CD14-positive monocyte (primary cell): ENCODE measurements around the gene GSKIP. TPM values are rescaled to one million over a fixed set of nuclear protein-coding genes. Genes with fewer than 3 reads are reported as not detected.

Source experiments
- DNase-seq, 3 donors: peaks; one replicate each; pipeline ENCODE4 v3.0.0-alpha.2; 2011 to 2022
- H2AFZ ChIP-seq: 2 replicates; pipeline ENCODE4 v1.6.0; 2012; ENCODE audit warnings: mild to moderate bottlenecking, low read depth, low read length, inconsistent platforms; ENCODE audit not compliant: insufficient read depth, poor library complexity, severe bottlenecking
- H3K27ac ChIP-seq, 2 donors: 1 replicate in 1 of 2; 2 replicates in 1 of 2; pipeline ENCODE4 v1.5.1; 2012 to 2013; ENCODE audit warnings: low read length in 2 of 2, control low read depth in 1 of 2, inconsistent platforms in 1 of 2, low read depth in 1 of 2, mild to moderate bottlenecking in 1 of 2
- H3K27me3 ChIP-seq, 2 donors: one replicate each; pipeline versions ENCODE4 v1.6.0 to v1.6.1; 2011 to 2013; ENCODE audit warnings: low read length in 2 of 2; ENCODE audit not compliant: control insufficient read depth in 2 of 2, insufficient read depth in 2 of 2
- H3K36me3 ChIP-seq, 2 donors: replicated peaks in 1 of 2; 1 replicate in 1 of 2; 2 replicates in 1 of 2; pipeline versions ENCODE4 v1.5.1 to v1.6.1; 2012 to 2013; ENCODE audit warnings: low read length in 2 of 2, control low read depth in 1 of 2, inconsistent platforms in 1 of 2, mild to moderate bottlenecking in 1 of 2; ENCODE audit not compliant: insufficient read depth in 2 of 2, control insufficient read depth in 1 of 2
- H3K4me1 ChIP-seq, 2 donors: 1 replicate in 1 of 2; 2 replicates in 1 of 2; pipeline versions ENCODE4 v1.5.1 to v1.6.1; 2012 to 2013; ENCODE audit warnings: low read length in 2 of 2, control low read depth in 1 of 2, inconsistent platforms in 1 of 2, mild to moderate bottlenecking in 1 of 2, moderate library complexity in 1 of 2; ENCODE audit not compliant: insufficient read depth in 2 of 2, control insufficient read depth in 1 of 2
- H3K4me2 ChIP-seq: replicated peaks from 2 replicates; pipeline ENCODE3; 2012; ENCODE audit warnings: low read length, moderate library complexity, mild to moderate bottlenecking; ENCODE audit not compliant: poor library complexity, severe bottlenecking; ENCODE audit errors: extremely low read depth
- H3K4me3 ChIP-seq, 3 experiments: fragments of 200-600 bp in 1 of 3; sonication (generic) in 1 of 3; replicated peaks in 1 of 3; 1 replicate in 2 of 3; 2 replicates in 1 of 3; pipeline ENCODE4 v1.5.1; 2011 to 2013; ENCODE audit warnings: low read length in 3 of 3, mild to moderate bottlenecking in 3 of 3, control low read depth in 2 of 3, low read depth in 2 of 3, inconsistent platforms in 1 of 3, moderate library complexity in 1 of 3
- H3K79me2 ChIP-seq: 2 replicates; pipeline ENCODE4 v1.6.0; 2012; ENCODE audit warnings: mild to moderate bottlenecking, control low read depth, inconsistent platforms, low read length, moderate library complexity; ENCODE audit not compliant: insufficient read depth
- H3K9ac ChIP-seq: 2 replicates; pipeline ENCODE4 v1.6.0; 2017; ENCODE audit warnings: low read length, mild to moderate bottlenecking; ENCODE audit not compliant: insufficient read depth, poor library complexity, severe bottlenecking
- H3K9me3 ChIP-seq, 2 donors: replicated peaks in 1 of 2; 1 replicate in 1 of 2; 2 replicates in 1 of 2; pipeline versions ENCODE4 v1.5.1 to v1.6.1; 2012 to 2013; ENCODE audit warnings: low read length in 2 of 2, control low read depth in 1 of 2; ENCODE audit not compliant: control insufficient read depth in 1 of 2, insufficient read depth in 1 of 2
- H4K20me1 ChIP-seq: 2 replicates; pipeline ENCODE4 v1.6.0; 2012; ENCODE audit warnings: mild to moderate bottlenecking, low read length, control low read depth, moderate library complexity; ENCODE audit not compliant: insufficient read depth
- H3K27ac Mint-ChIP-seq, 7 donors: one replicate each; pipeline ENCODE4 v1.8.0; 2020; ENCODE audit warnings: mild to moderate bottlenecking in 7 of 7, mixed read lengths in 7 of 7, moderate library complexity in 6 of 7, inconsistent platforms in 2 of 7
- H3K27me3 Mint-ChIP-seq, 3 donors: one replicate each; pipeline ENCODE4 v1.8.0; 2021 to 2022; ENCODE audit warnings: low read depth in 3 of 3, mild to moderate bottlenecking in 3 of 3, mixed read lengths in 3 of 3, moderate library complexity in 3 of 3, inconsistent platforms in 1 of 3
- H3K36me3 Mint-ChIP-seq, 2 donors: one replicate each; pipeline ENCODE4 v1.8.0; 2020; ENCODE audit warnings: mixed read lengths in 2 of 2, inconsistent platforms in 1 of 2, mild to moderate bottlenecking in 1 of 2
- H3K4me1 Mint-ChIP-seq: one replicate; pipeline ENCODE4 v1.8.0; 2020; ENCODE audit warnings: mild to moderate bottlenecking, mixed read lengths
- H3K4me3 Mint-ChIP-seq, 2 donors: one replicate each; pipeline ENCODE4 v1.8.0; 2020; ENCODE audit warnings: mild to moderate bottlenecking in 2 of 2, mixed read lengths in 2 of 2, moderate library complexity in 1 of 2
- H3K9me3 Mint-ChIP-seq, 7 donors: one replicate each; pipeline ENCODE4 v1.8.0; 2020 to 2022; ENCODE audit warnings: mixed read lengths in 7 of 7, mild to moderate bottlenecking in 6 of 7, moderate library complexity in 6 of 7, inconsistent platforms in 2 of 7
- WGBS: methylation state at CpG from one replicate; pipeline ENCODE4 v1.1.5; 2013; ENCODE audit warnings: missing lambda C conversion rate; ENCODE audit not compliant: insufficient coverage; 5-methylcytosine and 5-hydroxymethylcytosine counted together
- intact Hi-C, 2 donors: fragments of 100-400 bp; cut with micrococcal nuclease; formaldehyde crosslinking; loops; one replicate each; pipeline versions ENCODE4 v1.15.0 to v1.15.1; 2023
- polyA plus RNA-seq, 3 donors: library from polyadenylated mRNA; depleted of rRNA in 1 of 3; unstranded in 2 of 3; stranded (reverse) in 1 of 3; fragments of 300-500 nt in 2 of 3; fragments of >200 nt in 1 of 3; fragmentation: Illumina TruSeq in 2 of 3; gene quantifications; 1 replicate in 2 of 3; 2 replicates in 1 of 3; pipeline ENCODE4 v1.2.3, GENCODE V29; 2012 to 2021
- TF ChIP-seq, protein P1 (sequence below): fragments of 200-600 bp; IDR thresholded peaks from one replicate; pipeline ENCODE4 v1.8.0; 2022; ENCODE audit warnings: antibody characterized with exemption, mild to moderate bottlenecking

Gene GSKIP
- polyA plus RNA-seq, 3 donors = 3.1 to 24.7 (median 20.7) TPM

DNA sequence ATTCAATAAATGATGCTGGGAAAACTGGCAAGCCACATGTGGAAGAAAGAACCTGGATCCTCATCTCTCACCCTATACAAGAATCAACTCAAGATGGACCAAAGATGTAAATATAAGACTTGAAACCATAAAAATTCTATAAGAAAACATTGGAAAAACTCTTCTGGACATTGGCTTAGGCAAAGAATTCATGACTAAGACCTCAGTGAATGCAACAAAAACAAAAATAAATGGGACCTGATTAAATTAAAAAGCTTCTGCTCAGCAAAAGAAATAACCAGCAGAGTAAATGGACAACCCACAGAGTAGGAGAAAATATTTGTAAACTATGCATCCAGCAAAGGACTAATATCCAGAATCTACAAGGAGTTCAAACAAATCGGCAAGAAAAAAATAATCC lies 24.8 kb upstream of the GSKIP start:
- WGBS = no CpG with 5 or more reads among the region's 1 CpG
- Histone ChIP-seq H3K4me1 (no peaks in the 10 kb centered on the region), H3K27me3 (no peaks in the 10 kb centered on the region), H3K9ac (no peak overlapping the region), H3K27ac (no peak overlapping the region), H2AFZ (no peak overlapping the region), H4K20me1 (no peaks in the 10 kb centered on the region), H3K9me3 (no peaks in the 10 kb centered on the region), H3K4me3 (no peak overlapping the region), H3K79me2 (no peaks in the 10 kb centered on the region), H3K36me3 (peaks cover 25 to 64% of the 10 kb centered on the region in 2 donors), H3K4me2 (no peak overlapping the region)
- no peak overlapping the region for H3K4me3 Mint-ChIP-seq
- DNase-seq = no peak
- no peak overlapping the region for H3K27ac Mint-ChIP-seq
- H3K9me3 Mint-ChIP-seq = no peaks in the 10 kb centered on the region
- peaks cover 46 to 50% of the 10 kb centered on the region in 2 donors for H3K36me3 Mint-ChIP-seq
- H3K27me3 Mint-ChIP-seq = no peaks in the 10 kb centered on the region
- intact Hi-C loops = no loop called here
- TF ChIP-seq, protein P1, sequence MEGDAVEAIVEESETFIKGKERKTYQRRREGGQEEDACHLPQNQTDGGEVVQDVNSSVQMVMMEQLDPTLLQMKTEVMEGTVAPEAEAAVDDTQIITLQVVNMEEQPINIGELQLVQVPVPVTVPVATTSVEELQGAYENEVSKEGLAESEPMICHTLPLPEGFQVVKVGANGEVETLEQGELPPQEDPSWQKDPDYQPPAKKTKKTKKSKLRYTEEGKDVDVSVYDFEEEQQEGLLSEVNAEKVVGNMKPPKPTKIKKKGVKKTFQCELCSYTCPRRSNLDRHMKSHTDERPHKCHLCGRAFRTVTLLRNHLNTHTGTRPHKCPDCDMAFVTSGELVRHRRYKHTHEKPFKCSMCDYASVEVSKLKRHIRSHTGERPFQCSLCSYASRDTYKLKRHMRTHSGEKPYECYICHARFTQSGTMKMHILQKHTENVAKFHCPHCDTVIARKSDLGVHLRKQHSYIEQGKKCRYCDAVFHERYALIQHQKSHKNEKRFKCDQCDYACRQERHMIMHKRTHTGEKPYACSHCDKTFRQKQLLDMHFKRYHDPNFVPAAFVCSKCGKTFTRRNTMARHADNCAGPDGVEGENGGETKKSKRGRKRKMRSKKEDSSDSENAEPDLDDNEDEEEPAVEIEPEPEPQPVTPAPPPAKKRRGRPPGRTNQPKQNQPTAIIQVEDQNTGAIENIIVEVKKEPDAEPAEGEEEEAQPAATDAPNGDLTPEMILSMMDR = no peak
- H3K4me1 Mint-ChIP-seq = no peaks in the 10 kb centered on the region

DNA sequence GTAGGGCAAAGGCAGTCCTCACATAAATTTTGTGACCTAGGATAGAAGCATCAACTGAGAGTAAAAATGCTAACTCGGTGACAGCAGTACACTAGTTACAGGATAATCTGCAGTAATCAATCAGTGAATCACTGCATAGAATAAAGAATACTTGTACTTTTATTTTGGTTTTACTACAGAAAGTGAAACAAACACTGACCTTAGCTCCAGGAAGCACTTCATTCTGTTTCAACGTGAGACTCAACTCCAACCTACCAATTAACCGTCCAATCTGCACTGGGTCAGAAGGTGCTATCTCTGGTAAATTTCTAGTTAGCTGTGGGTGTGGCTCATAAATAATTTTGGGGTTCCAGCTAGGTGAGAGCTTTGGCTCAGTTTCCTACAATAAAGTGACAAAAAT lies 22.0 kb upstream of the GSKIP start:
- no peak overlapping the region for H3K4me3 ChIP-seq
- H3K79me2 ChIP-seq = no peaks in the 10 kb centered on the region
- no peaks in the 10 kb centered on the region for H3K9me3 Mint-ChIP-seq
- H3K36me3 ChIP-seq = peaks cover 19 to 60% of the 10 kb centered on the region in 2 donors
- no peak overlapping the region for H3K4me2 ChIP-seq
- H3K27me3 Mint-ChIP-seq = no peaks in the 10 kb centered on the region
- no peak overlapping the region for H2AFZ ChIP-seq
- intact Hi-C loops = no loop called here
- no peak overlapping the region for H3K27ac ChIP-seq
- TF ChIP-seq, protein P1 = no peak
- no peaks in the 10 kb centered on the region for H3K4me1 Mint-ChIP-seq
- H3K27ac Mint-ChIP-seq = no peak overlapping the region
- H3K4me3 Mint-ChIP-seq = no peak overlapping the region
- no peaks in the 10 kb centered on the region for H3K4me1 ChIP-seq
- H3K9ac ChIP-seq = no peak overlapping the region
- H3K27me3 ChIP-seq = no peaks in the 10 kb centered on the region
- H4K20me1 ChIP-seq = no peaks in the 10 kb centered on the region
- H3K36me3 Mint-ChIP-seq = peaks cover 38 to 50% of the 10 kb centered on the region in 2 donors
- DNase-seq = no peak
- no CpG with 5 or more reads among the region's 3 CpGs for WGBS
- H3K9me3 ChIP-seq = no peaks in the 10 kb centered on the region
